Panc1 (cell line): Measurements from ENCODE around the gene MBOAT7. TPM values are rescaled to one million over a fixed set of nuclear protein-coding genes. Genes with fewer than 3 reads are reported as not detected.

Experiments
- ATAC-seq: fragments of 200-7000 bp; cut with Tn5 transposase; 2 replicates; pipeline ENCODE4 v1.9.1; 2020; ENCODE audit warnings: mild to moderate bottlenecking, moderate library complexity
- BruUV-seq: library from RNA; stranded (reverse); fragments of 400-500 nt; replicated peaks from 2 replicates; lab custom pipeline; 2021; lab: Mats Ljungman, UMichigan
- CTCF ChIA-PET: fragments of 300-600 bp; sonication (Branson Sonifier 250); formaldehyde crosslinking; loops from one replicate; lab custom pipeline; 2022; ENCODE audit warnings: antibody characterized with exemption; lab: Charles Lee
- POLR2A ChIA-PET: fragments of 300-600 bp; sonication (Branson Sonifier 250); formaldehyde crosslinking; loops from one replicate; lab custom pipeline; 2022; ENCODE audit warnings: antibody characterized with exemption; lab: Charles Lee
- DNase-seq: peaks from one replicate; pipeline ENCODE4 v3.0.0-alpha.2; 2010; ENCODE audit warnings: low read depth, low spot score
- H3K27ac ChIP-seq: 2 replicates; pipeline ENCODE4 v1.5.1; 2011; ENCODE audit warnings: mild to moderate bottlenecking, low read length, inconsistent platforms
- H3K27me3 ChIP-seq: fragments of 200-500 bp; sonication (Bioruptor generic); 2 replicates; pipeline ENCODE4 v1.6.0; 2014; ENCODE audit warnings: low read length, inconsistent platforms; ENCODE audit not compliant: control insufficient read depth, insufficient read depth
- H3K36me3 ChIP-seq: fragments of 200-500 bp; sonication (Bioruptor generic); 2 replicates; pipeline ENCODE4 v1.5.1; 2014; ENCODE audit warnings: inconsistent platforms, mild to moderate bottlenecking, low read length, moderate library complexity; ENCODE audit not compliant: control insufficient read depth, insufficient read depth
- H3K4me1 ChIP-seq: 2 replicates; pipeline ENCODE4 v1.5.1; 2011; ENCODE audit warnings: inconsistent platforms, mild to moderate bottlenecking, low read length, moderate library complexity; ENCODE audit not compliant: control insufficient read depth, insufficient read depth
- H3K4me3 ChIP-seq, 2 experiments: 2 replicates each; pipeline ENCODE4 v1.5.1; 2011 to 2012; ENCODE audit warnings: low read depth in 2 of 2, low read length in 2 of 2, mild to moderate bottlenecking in 2 of 2, inconsistent platforms in 1 of 2, moderate library complexity in 1 of 2
- H3K9me3 ChIP-seq: fragments of 200-500 bp; sonication (Bioruptor generic); 2 replicates; pipeline ENCODE4 v1.5.1; 2014; ENCODE audit warnings: low read depth, mild to moderate bottlenecking, inconsistent platforms, low read length, moderate library complexity; ENCODE audit not compliant: control insufficient read depth, insufficient read depth
- POLR2AphosphoS5 ChIP-seq: IDR thresholded peaks from 2 replicates; pipeline ENCODE4 v1.6.1; 2012; ENCODE audit warnings: mild to moderate bottlenecking, low read depth, low read length, moderate library complexity
- REST ChIP-seq, 2 experiments: IDR thresholded peaks; 2 replicates each; pipeline ENCODE4 v1.6.1; 2011 to 2012; ENCODE audit warnings: low read depth in 2 of 2, control low read depth in 1 of 2, low read length in 1 of 2, mild to moderate bottlenecking in 1 of 2, moderate library complexity in 1 of 2; ENCODE audit not compliant: insufficient read depth in 1 of 2
- SIN3A ChIP-seq: IDR thresholded peaks from 2 replicates; pipeline ENCODE4 v1.6.1; 2012; ENCODE audit warnings: low read depth, mild to moderate bottlenecking, low read length, moderate library complexity, borderline replicate concordance; ENCODE audit not compliant: insufficient read depth
- TCF7L2 ChIP-seq: IDR thresholded peaks from 2 replicates; pipeline ENCODE4 v1.6.1; 2011; ENCODE audit warnings: mild to moderate bottlenecking, low read depth, low read length, inconsistent platforms
- in situ Hi-C: cut with HindIII; loops from 2 replicates; pipeline ENCODE4 v1.10.0; 2016; ENCODE audit warnings: low sequenced_read_pairs, low pct_unique_long_range_greater_than_20kb
- intact Hi-C: fragments of 100-400 bp; cut with micrococcal nuclease; formaldehyde crosslinking; loops from one replicate; pipeline ENCODE4 v1.10.0; 2022; ENCODE audit not compliant: unreplicated experiment
- total RNA-seq: library from RNA; stranded (reverse); gene quantifications from one replicate; pipeline ENCODE4 v1.2.1, GENCODE V29; 2021; ENCODE audit not compliant: unreplicated experiment
- TF ChIP-seq, protein P1 (sequence below): fragments of 450-650 bp; IDR thresholded peaks from 2 replicates; pipeline ENCODE4 v1.5.1; 2017; ENCODE audit warnings: mild to moderate bottlenecking

The MBOAT7 gene
- total RNA-seq, 1 experiment from 2014 or later: 264 TPM

DNA sequence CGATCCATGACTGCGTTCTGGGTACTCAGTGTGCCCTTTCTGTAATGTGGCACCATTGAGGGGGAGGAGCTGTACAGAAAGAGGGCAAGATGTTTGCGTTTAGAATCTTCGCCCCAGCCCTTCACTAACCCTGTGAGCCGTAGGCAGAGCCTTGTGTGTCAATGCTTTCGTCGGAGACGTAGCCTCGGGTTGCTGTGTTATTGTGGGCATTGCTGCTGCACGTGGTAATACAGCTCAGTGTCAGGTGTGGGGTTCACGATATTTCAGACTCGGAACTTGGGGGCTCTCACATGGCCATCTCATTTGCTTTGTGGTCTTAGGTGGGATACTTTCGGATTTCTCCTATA, 17.4 kb upstream of the MBOAT7 start:
- H3K36me3 ChIP-seq: peaks cover 36% of the 10 kb centered on the region
- ChIA-PET POLR2A (no interaction called here), CTCF (no interaction called here)
- ATAC-seq (no peak), DNase-seq (no peak)
- H3K4me3 ChIP-seq: no peak overlapping the region
- H3K9me3 ChIP-seq: no peaks in the 10 kb centered on the region
- in situ Hi-C loops (no loop called here), intact Hi-C loops (no loop called here)
- peaks cover 89% of the 10 kb centered on the region for H3K4me1 ChIP-seq
- no TSS peak for BruUV-seq
- 0 out of 2 replicates have a peak, but pooled peaks have one; percentile 65 for TF ChIP-seq POLR2AphosphoS5
- TF ChIP-seq SIN3A: 0 out of 2 replicates have a peak, but pooled peaks have one; percentile 52
- TF ChIP-seq, protein P1, sequence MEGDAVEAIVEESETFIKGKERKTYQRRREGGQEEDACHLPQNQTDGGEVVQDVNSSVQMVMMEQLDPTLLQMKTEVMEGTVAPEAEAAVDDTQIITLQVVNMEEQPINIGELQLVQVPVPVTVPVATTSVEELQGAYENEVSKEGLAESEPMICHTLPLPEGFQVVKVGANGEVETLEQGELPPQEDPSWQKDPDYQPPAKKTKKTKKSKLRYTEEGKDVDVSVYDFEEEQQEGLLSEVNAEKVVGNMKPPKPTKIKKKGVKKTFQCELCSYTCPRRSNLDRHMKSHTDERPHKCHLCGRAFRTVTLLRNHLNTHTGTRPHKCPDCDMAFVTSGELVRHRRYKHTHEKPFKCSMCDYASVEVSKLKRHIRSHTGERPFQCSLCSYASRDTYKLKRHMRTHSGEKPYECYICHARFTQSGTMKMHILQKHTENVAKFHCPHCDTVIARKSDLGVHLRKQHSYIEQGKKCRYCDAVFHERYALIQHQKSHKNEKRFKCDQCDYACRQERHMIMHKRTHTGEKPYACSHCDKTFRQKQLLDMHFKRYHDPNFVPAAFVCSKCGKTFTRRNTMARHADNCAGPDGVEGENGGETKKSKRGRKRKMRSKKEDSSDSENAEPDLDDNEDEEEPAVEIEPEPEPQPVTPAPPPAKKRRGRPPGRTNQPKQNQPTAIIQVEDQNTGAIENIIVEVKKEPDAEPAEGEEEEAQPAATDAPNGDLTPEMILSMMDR: no peak
- H3K27ac ChIP-seq: no peak overlapping the region
- no peaks in the 10 kb centered on the region for H3K27me3 ChIP-seq

GRCh38 chr19:54206030-54206830, 16.9 kb upstream of the MBOAT7 start:
- Histone ChIP-seq H3K27me3 (no peaks in the 10 kb centered on the region), H3K4me1 (peaks cover 89% of the 10 kb centered on the region), H3K4me3 (no peak overlapping the region), H3K36me3 (peaks cover 42% of the 10 kb centered on the region), H3K27ac (no peak overlapping the region), H3K9me3 (no peaks in the 10 kb centered on the region)
- CTCF ChIA-PET: interaction anchor here (0.5 to 0.7 kb wide), 2 partner anchors 23 to 56 kb away, joined by 3 to 7 read pairs; no protein-coding TSS in a partner anchor
- DNase-seq (no peak), ATAC-seq (no peak)
- intact Hi-C loops: no loop called here
- in situ Hi-C loops: no loop called here
- BruUV-seq: no TSS peak
- TF ChIP-seq, protein P1: no peak
- no peak for TF ChIP-seq POLR2AphosphoS5
- TF ChIP-seq REST (IDR thresholded peaks at IDR 0.05; ENCODE audit: insufficient read depth in 1 of 2, low read depth in 2 of 2, low read length in 1 of 2): no peak
- no peak for TF ChIP-seq SIN3A
- no peak for TF ChIP-seq TCF7L2
- POLR2A ChIA-PET: interaction anchor here (1.0 kb wide), 1 partner anchor 243 kb away, joined by 3 read pairs; the partner anchor contains the start of gene LENG8
